Smooth muscle cell (in vitro differentiated cells): ENCODE results near the gene BCAR3. TPM values are rescaled to one million over a fixed set of nuclear protein-coding genes. Genes with fewer than 3 reads are reported as not detected.

Source experiments
- DNase-seq: peaks from one replicate; lab custom pipeline; 2025; ENCODE audit not compliant: unreplicated experiment; lab: John Stamatoyannopoulos, UW
- H2AFZ ChIP-seq: fragments of 200-600 bp; sonication (generic); 2 replicates; pipeline ENCODE4 v1.6.0; 2016; ENCODE audit warnings: antibody characterized with exemption, low read depth, mild to moderate bottlenecking
- H3F3A ChIP-seq: fragments of 200-600 bp; sonication (generic); 2 replicates; pipeline ENCODE4 v1.6.0; 2017; ENCODE audit warnings: antibody characterized with exemption, low read depth
- H3K27ac ChIP-seq: fragments of 200-600 bp; sonication (generic); 2 replicates; pipeline ENCODE4 v1.5.1; 2016; ENCODE audit warnings: low read depth, mild to moderate bottlenecking
- H3K27me3 ChIP-seq: fragments of 200-600 bp; sonication (generic); 2 replicates; pipeline ENCODE4 v1.6.1; 2016; ENCODE audit warnings: low read depth, mild to moderate bottlenecking
- H3K36me3 ChIP-seq: fragments of 200-600 bp; sonication (generic); 2 replicates; pipeline ENCODE4 v1.5.1; 2016; ENCODE audit warnings: low read depth
- H3K4me1 ChIP-seq: fragments of 200-600 bp; sonication (generic); 2 replicates; pipeline ENCODE4 v1.5.1; 2016; ENCODE audit warnings: low read depth
- H3K4me2 ChIP-seq: fragments of 200-600 bp; sonication (generic); 2 replicates; pipeline ENCODE4 v1.6.0; 2016; ENCODE audit warnings: mild to moderate bottlenecking
- H3K4me3 ChIP-seq: fragments of 200-600 bp; sonication (generic); 2 replicates; pipeline ENCODE4 v1.5.1; 2016; ENCODE audit warnings: mild to moderate bottlenecking
- H3K79me2 ChIP-seq: fragments of 200-600 bp; sonication (generic); 2 replicates; pipeline ENCODE4 v1.6.0; 2016; ENCODE audit warnings: low read depth, mild to moderate bottlenecking
- H3K9ac ChIP-seq: fragments of 200-600 bp; sonication (generic); 2 replicates; pipeline ENCODE4 v1.6.0; 2016; ENCODE audit warnings: low read depth
- H3K9me3 ChIP-seq: fragments of 200-600 bp; sonication (generic); replicated peaks from 2 replicates; pipeline ENCODE4 v1.5.1; 2016; ENCODE audit warnings: low read depth
- H4K20me1 ChIP-seq: fragments of 200-600 bp; sonication (generic); 2 replicates; pipeline ENCODE4 v1.6.0; 2016; ENCODE audit warnings: low read depth
- CTCF ChIP-seq: fragments of 200-600 bp; sonication (generic); IDR thresholded peaks from 2 replicates; pipeline ENCODE4 v1.5.1; 2017; ENCODE audit warnings: borderline replicate concordance, mild to moderate bottlenecking, antibody characterized with exemption; ENCODE audit not compliant: insufficient read depth, poor library complexity, severe bottlenecking
- WGBS: methylation state at CpG from one replicate; pipeline ENCODE4 v1.1.7; 2016; ENCODE audit warnings: low lambda C conversion rate; 5-methylcytosine and 5-hydroxymethylcytosine counted together
- polyA plus RNA-seq: library from polyadenylated mRNA; unstranded; fragments of >200 nt; fragmentation: Nextera tagmentation; extraction: Ambion mirVana; gene quantifications from 2 replicates; pipeline ENCODE4 v1.2.1, GENCODE V29; 2016
- total RNA-seq: library from RNA; depleted of rRNA; stranded (reverse); fragments of >200 nt; gene quantifications from 2 replicates; pipeline ENCODE4 v1.2.3, GENCODE V29; 2014

BCAR3 gene
- total and polyA plus RNA-seq, 2 experiments from 2014 or later, result 21.4 to 24.9 TPM

- no peak overlapping the region for H3K9ac ChIP-seq
- no peak for DNase-seq
- no peak overlapping the region for H3K27ac ChIP-seq
- H3K4me2 ChIP-seq, result no peak overlapping the region
- peaks cover 28% of the 10 kb centered on the region for H3K4me1 ChIP-seq
- no peak overlapping the region for H2AFZ ChIP-seq
- no peaks in the 10 kb centered on the region for H3K27me3 ChIP-seq
- H3K9me3 ChIP-seq, result no peaks in the 10 kb centered on the region
- H3K36me3 ChIP-seq, result no peaks in the 10 kb centered on the region
- H3F3A ChIP-seq, result peaks cover 11% of the 10 kb centered on the region
- no peak overlapping the region for H3K4me3 ChIP-seq
- no peaks in the 10 kb centered on the region for H4K20me1 ChIP-seq
- TF ChIP-seq CTCF, result no peak
- H3K79me2 ChIP-seq, result no peaks in the 10 kb centered on the region
Observed at GRCh38 chr1:93713341-93713740, 31.7 kb upstream of the BCAR3 start.

DNA sequence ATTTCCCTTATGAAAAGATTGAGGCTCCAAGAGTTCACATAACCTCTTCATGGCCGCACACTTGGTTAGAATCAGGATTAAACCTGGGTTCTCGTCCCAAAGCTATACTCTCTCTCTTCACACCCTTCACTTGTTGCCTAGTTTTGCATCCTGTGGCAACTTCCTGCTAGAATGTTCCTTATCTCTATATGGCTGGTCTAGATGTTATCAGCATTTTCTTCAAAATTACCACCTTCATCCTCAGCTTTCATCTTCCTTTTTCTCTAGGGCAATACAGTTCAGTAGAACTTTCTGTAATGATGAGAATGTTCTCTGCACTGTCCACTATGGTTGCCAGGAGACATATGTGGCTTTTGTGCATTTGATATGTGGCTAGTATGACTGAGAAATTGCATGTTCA lies 31.1 kb upstream of the BCAR3 start:
- no peaks in the 10 kb centered on the region for H3K27me3 ChIP-seq
- H3K79me2 ChIP-seq, result no peaks in the 10 kb centered on the region
- no peak overlapping the region for H3K9ac ChIP-seq
- H4K20me1 ChIP-seq, result no peaks in the 10 kb centered on the region
- peaks cover 11% of the 10 kb centered on the region for H3F3A ChIP-seq
- 93% methylated on average over 2 of the region's 2 CpGs for WGBS
- no peak overlapping the region for H3K4me3 ChIP-seq
- no peak for TF ChIP-seq CTCF
- H3K36me3 ChIP-seq, result no peaks in the 10 kb centered on the region
- no peak for DNase-seq
- no peak overlapping the region for H2AFZ ChIP-seq
- H3K4me2 ChIP-seq, result no peak overlapping the region
- H3K9me3 ChIP-seq, result no peaks in the 10 kb centered on the region
- H3K27ac ChIP-seq, result no peak overlapping the region
- peaks cover 28% of the 10 kb centered on the region for H3K4me1 ChIP-seq

GRCh38 chr1:93710499-93711453 lies 29.1 kb upstream of the BCAR3 start:
- Histone ChIP-seq H3K27me3 (no peaks in the 10 kb centered on the region), H3F3A (peaks cover under 1% of the 10 kb centered on the region), H3K4me3 (no peak overlapping the region), H3K9me3 (no peaks in the 10 kb centered on the region), H3K9ac (no peak overlapping the region), H3K4me2 (no peak overlapping the region), H3K79me2 (no peaks in the 10 kb centered on the region), H3K36me3 (no peaks in the 10 kb centered on the region), H3K4me1 (peaks cover 27% of the 10 kb centered on the region), H2AFZ (no peak overlapping the region), H3K27ac (no peak overlapping the region), H4K20me1 (no peaks in the 10 kb centered on the region)
- no peak for DNase-seq
- no peak for TF ChIP-seq CTCF
- WGBS, result 68% methylated on average over 10 of the region's 10 CpGs
